HCT116 (cell line): ENCODE results near the gene KIF25.

Source experiments
- CEBPB ChIP-seq: IDR thresholded peaks from 2 replicates; pipeline ENCODE4 v1.6.1; 2012; ENCODE audit warnings: low read depth
- CTCF ChIP-seq, 3 experiments: fragments of 200-600 bp in 1 of 3; sonication (generic) in 1 of 3; IDR thresholded peaks in 2 of 3; conservative IDR thresholded peaks in 1 of 3; 2 replicates each; pipeline ENCODE4 v1.5.1; 2012 to 2017; ENCODE audit warnings: low read depth in 2 of 3, low read length in 2 of 3, antibody characterized with exemption in 1 of 3, borderline replicate concordance in 1 of 3, control low read depth in 1 of 3, mild to moderate bottlenecking in 1 of 3, mixed read lengths in 1 of 3, mixed run types in 1 of 3, moderate library complexity in 1 of 3; ENCODE audit not compliant: insufficient read depth in 1 of 3
- EZH2 ChIP-seq: fragments of 200-600 bp; sonication (generic); IDR thresholded peaks from 2 replicates; pipeline ENCODE4 v1.6.1; 2017; ENCODE audit warnings: antibody characterized with exemption, mixed run types
- EZH2phosphoT487 ChIP-seq: fragments of 200-600 bp; IDR thresholded peaks from 2 replicates; pipeline ENCODE4 v1.6.1; 2018; ENCODE audit warnings: antibody characterized with exemption, borderline replicate concordance
- MAX ChIP-seq: IDR thresholded peaks from 2 replicates; pipeline ENCODE4 v1.6.1; 2012
- POLR2A ChIP-seq: IDR thresholded peaks from 2 replicates; pipeline ENCODE4 v1.7.0; 2011; ENCODE audit warnings: borderline replicate concordance; ENCODE audit not compliant: insufficient read depth, insufficient read length; ENCODE audit errors: extremely low read depth
- POLR2AphosphoS5 ChIP-seq: IDR thresholded peaks from 2 replicates; pipeline ENCODE4 v1.6.1; 2011; ENCODE audit warnings: mild to moderate bottlenecking, low read depth, low read length, moderate library complexity
- RAD21 ChIP-seq: IDR thresholded peaks from 2 replicates; pipeline ENCODE4 v1.6.1; 2012; ENCODE audit warnings: low read depth, mild to moderate bottlenecking
- SIN3A ChIP-seq: IDR thresholded peaks from 2 replicates; pipeline ENCODE4 v1.6.1; 2012; ENCODE audit warnings: low read depth
- SP1 ChIP-seq: IDR thresholded peaks from 2 replicates; pipeline ENCODE4 v1.6.1; 2012; ENCODE audit warnings: low read depth
- SRF ChIP-seq: IDR thresholded peaks from 2 replicates; pipeline ENCODE4 v1.6.1; 2012; ENCODE audit warnings: low read depth
- ZNF274 ChIP-seq: fragments of 200-500 bp; sonication (Bioruptor generic); IDR thresholded peaks from 2 replicates; pipeline ENCODE4 v1.6.1; 2014; ENCODE audit warnings: mild to moderate bottlenecking, low read depth, low read length, inconsistent platforms
- TF ChIP-seq, protein P1 (sequence below): IDR thresholded peaks from 2 replicates; pipeline ENCODE4 v1.6.1; 2012
- TF ChIP-seq, protein P2 (sequence below): IDR thresholded peaks from 2 replicates; pipeline ENCODE4 v1.6.1; 2012; ENCODE audit warnings: low read depth

DNA sequence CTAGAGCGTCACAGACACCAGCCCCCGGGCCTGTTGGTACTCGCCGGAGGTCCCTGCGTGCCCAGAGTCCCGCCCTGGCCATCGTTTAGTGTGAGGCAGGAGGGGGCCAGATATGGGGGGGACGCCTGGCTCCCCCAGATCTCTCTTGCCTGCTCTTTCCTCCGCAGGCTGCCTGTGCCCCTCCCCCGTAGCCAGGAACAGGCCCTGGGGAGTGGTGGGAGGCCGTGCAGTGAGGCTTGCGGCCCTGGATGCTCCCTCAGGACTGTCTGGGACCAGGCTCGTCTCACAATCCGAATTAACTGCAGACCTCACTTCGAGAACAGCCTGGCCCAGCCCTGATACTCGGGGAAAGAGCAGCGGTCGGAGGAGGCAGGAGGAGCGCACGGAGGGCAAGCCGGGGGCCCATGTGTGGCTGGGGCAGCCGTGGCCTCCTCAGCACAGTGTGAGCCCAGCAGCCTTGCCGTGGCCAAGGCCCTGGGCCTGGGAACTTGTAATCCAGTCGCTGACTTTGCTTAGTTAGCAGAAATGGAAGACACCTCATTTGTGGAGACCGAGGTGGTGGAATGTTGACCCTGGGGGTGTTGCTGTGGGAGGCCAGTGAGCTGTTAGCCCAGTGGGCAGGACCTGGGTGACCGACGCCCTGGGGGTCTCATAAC, 52.9 kb downstream of the KIF25 start:
- no peak for TF ChIP-seq POLR2A
- no peak for TF ChIP-seq CTCF (IDR thresholded peaks at IDR 0.05 in 2 of 3, conservative IDR thresholded peaks at IDR 0.05 in 1 of 3; ENCODE audit: borderline replicate concordance in 1 of 3, insufficient read depth in 1 of 3, low read depth in 2 of 3, low read length in 2 of 3)
- TF ChIP-seq EZH2phosphoT487, result no peak
- TF ChIP-seq, protein P1, sequence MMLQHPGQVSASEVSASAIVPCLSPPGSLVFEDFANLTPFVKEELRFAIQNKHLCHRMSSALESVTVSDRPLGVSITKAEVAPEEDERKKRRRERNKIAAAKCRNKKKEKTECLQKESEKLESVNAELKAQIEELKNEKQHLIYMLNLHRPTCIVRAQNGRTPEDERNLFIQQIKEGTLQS, result no peak
- TF ChIP-seq SRF, result no peak
- TF ChIP-seq RAD21, result no peak
- no peak for TF ChIP-seq ZNF274
- TF ChIP-seq, protein P2, sequence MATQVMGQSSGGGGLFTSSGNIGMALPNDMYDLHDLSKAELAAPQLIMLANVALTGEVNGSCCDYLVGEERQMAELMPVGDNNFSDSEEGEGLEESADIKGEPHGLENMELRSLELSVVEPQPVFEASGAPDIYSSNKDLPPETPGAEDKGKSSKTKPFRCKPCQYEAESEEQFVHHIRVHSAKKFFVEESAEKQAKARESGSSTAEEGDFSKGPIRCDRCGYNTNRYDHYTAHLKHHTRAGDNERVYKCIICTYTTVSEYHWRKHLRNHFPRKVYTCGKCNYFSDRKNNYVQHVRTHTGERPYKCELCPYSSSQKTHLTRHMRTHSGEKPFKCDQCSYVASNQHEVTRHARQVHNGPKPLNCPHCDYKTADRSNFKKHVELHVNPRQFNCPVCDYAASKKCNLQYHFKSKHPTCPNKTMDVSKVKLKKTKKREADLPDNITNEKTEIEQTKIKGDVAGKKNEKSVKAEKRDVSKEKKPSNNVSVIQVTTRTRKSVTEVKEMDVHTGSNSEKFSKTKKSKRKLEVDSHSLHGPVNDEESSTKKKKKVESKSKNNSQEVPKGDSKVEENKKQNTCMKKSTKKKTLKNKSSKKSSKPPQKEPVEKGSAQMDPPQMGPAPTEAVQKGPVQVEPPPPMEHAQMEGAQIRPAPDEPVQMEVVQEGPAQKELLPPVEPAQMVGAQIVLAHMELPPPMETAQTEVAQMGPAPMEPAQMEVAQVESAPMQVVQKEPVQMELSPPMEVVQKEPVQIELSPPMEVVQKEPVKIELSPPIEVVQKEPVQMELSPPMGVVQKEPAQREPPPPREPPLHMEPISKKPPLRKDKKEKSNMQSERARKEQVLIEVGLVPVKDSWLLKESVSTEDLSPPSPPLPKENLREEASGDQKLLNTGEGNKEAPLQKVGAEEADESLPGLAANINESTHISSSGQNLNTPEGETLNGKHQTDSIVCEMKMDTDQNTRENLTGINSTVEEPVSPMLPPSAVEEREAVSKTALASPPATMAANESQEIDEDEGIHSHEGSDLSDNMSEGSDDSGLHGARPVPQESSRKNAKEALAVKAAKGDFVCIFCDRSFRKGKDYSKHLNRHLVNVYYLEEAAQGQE, result no peak
- no peak for TF ChIP-seq CEBPB
- no peak for TF ChIP-seq POLR2AphosphoS5
- TF ChIP-seq SP1, result no peak
- TF ChIP-seq MAX, result no peak
- no peak for TF ChIP-seq SIN3A
- TF ChIP-seq EZH2, result no peak
